K562 (cell line): Measurements from ENCODE around the gene APC. TPM values are rescaled to one million over a fixed set of nuclear protein-coding genes. Genes with fewer than 3 reads are reported as not detected.

Source experiments
- CHD1 ChIP-seq: fragments of 200-600 bp; sonication (generic); IDR thresholded peaks from one replicate; pipeline ENCODE4 v1.6.1; 2012; ENCODE audit warnings: mild to moderate bottlenecking, moderate library complexity, low read length, inconsistent platforms
- DMBX1 ChIP-seq: fragments of 250-450 bp; sonication (Bioruptor Pico); IDR thresholded peaks from 2 replicates; pipeline ENCODE4 v1.8.0; 2022; ENCODE audit warnings: inconsistent platforms, mild to moderate bottlenecking, moderate library complexity, borderline replicate concordance
- FOXK1 ChIP-seq: sonication (generic); formaldehyde crosslinking; IDR thresholded peaks from 2 replicates; pipeline ENCODE4 v1.8.0; 2022; ENCODE audit warnings: missing genetic modification reagents, mild to moderate bottlenecking, borderline replicate concordance
- MAFF ChIP-seq: IDR thresholded peaks from 2 replicates; pipeline ENCODE4 v1.6.1; 2012; ENCODE audit warnings: low read length, improper control_type of control experiment
- MAFG ChIP-seq: fragments of 450-650 bp; conservative IDR thresholded peaks from 2 replicates; pipeline ENCODE4 v1.6.1; 2016; ENCODE audit warnings: missing genetic modification characterization, missing compliant biosample characterization
- MXI1 ChIP-seq: IDR thresholded peaks from 2 replicates; pipeline ENCODE4 v1.6.1; 2011; ENCODE audit warnings: low read depth, mild to moderate bottlenecking, improper control_type of control experiment, low read length
- NR3C1 ChIP-seq: sonication (generic); formaldehyde crosslinking; IDR thresholded peaks from 2 replicates; pipeline ENCODE4 v1.8.1; 2022; ENCODE audit warnings: missing genetic modification reagents
- POLR2B ChIP-seq: fragments of 450-650 bp; IDR thresholded peaks from 2 replicates; pipeline ENCODE4 v1.6.1; 2018; ENCODE audit warnings: low read depth; ENCODE audit not compliant: partially characterized antibody
- PRPF4 ChIP-seq: fragments of 200-400 bp; formaldehyde crosslinking; IDR thresholded peaks from one replicate; pipeline ENCODE4 v1.6.1; 2017; ENCODE audit warnings: low read length, low read depth, mild to moderate bottlenecking; ENCODE audit not compliant: insufficient read depth, poor library complexity, severe bottlenecking
- PTBP1 ChIP-seq: fragments of 200-400 bp; formaldehyde crosslinking; IDR thresholded peaks from 2 replicates; pipeline ENCODE4 v1.6.1; 2017; ENCODE audit warnings: low read depth, low read length
- PTTG1 ChIP-seq: fragments of 450-650 bp; IDR thresholded peaks from 2 replicates; pipeline ENCODE4 v1.6.1; 2016; ENCODE audit warnings: low read depth, mild to moderate bottlenecking, missing genetic modification characterization, missing compliant biosample characterization
- RBFOX2 ChIP-seq: fragments of 200-400 bp; formaldehyde crosslinking; IDR thresholded peaks from 2 replicates; pipeline ENCODE4 v1.6.1; 2017; ENCODE audit warnings: low read depth, mild to moderate bottlenecking, low read length, moderate library complexity
- RBM39 ChIP-seq: fragments of 200-400 bp; formaldehyde crosslinking; optimal IDR thresholded peaks from 2 replicates; pipeline ENCODE3; 2018; ENCODE audit warnings: low read depth, low read length
- SMAD4 ChIP-seq: fragments of 250-450 bp; sonication (Bioruptor Pico); conservative IDR thresholded peaks from 2 replicates; pipeline ENCODE4 v1.8.0; 2021; ENCODE audit warnings: inconsistent platforms, mild to moderate bottlenecking, moderate library complexity
- TGIF2 ChIP-seq: sonication (generic); formaldehyde crosslinking; IDR thresholded peaks from 2 replicates; pipeline ENCODE4 v1.8.1; 2022; ENCODE audit warnings: mild to moderate bottlenecking, missing genetic modification reagents, moderate library complexity
- ZC3H8 ChIP-seq: fragments of 450-650 bp; IDR thresholded peaks from 2 replicates; pipeline ENCODE4 v1.6.1; 2017
- ZNF57 ChIP-seq: fragments of 450-650 bp; formaldehyde crosslinking; IDR thresholded peaks from 2 replicates; pipeline ENCODE4 v1.4.0; 2020; ENCODE audit warnings: mild to moderate bottlenecking, moderate library complexity
- polyA plus RNA-seq, 8 experiments: library from polyadenylated mRNA; depleted of rRNA in 4 of 8; stranded (reverse) in 5 of 8; unstranded in 3 of 8; fragments of >200 nt; fragmentation: Nextera tagmentation in 2 of 8; fragmentation: Illumina TruSeq in 1 of 8; extraction: Ambion mirVana in 2 of 8; extraction: Trizol in 1 of 8; gene quantifications; 2 replicates each; pipeline versions ENCODE4 v1.2.1 to v1.2.3, GENCODE V29; 2011 to 2014; ENCODE audit warnings: inconsistent platforms in 1 of 8, missing spikeins in 1 of 8
- total RNA-seq, 7 experiments: library from RNA; depleted of rRNA in 6 of 7; stranded (reverse); fragments of >200 nt in 6 of 7; fragmentation: Illumina TruSeq in 2 of 7; extraction: Trizol in 2 of 7; gene quantifications; 2 replicates each; pipeline versions ENCODE4 v1.2.1 to v1.2.3, GENCODE V29; 2011 to 2021; ENCODE audit warnings: low replicate concordance in 1 of 7
- TF ChIP-seq, protein P1 (sequence below): fragments of 450-650 bp; IDR thresholded peaks from 2 replicates; pipeline ENCODE4 v1.6.1; 2016
- TF ChIP-seq, protein P2 (sequence below): sonication (generic); formaldehyde crosslinking; IDR thresholded peaks from 2 replicates; pipeline ENCODE4 v1.8.0; 2022; ENCODE audit warnings: mild to moderate bottlenecking, low read depth, missing genetic modification reagents
- TF ChIP-seq, protein P3 (sequence below): sonication (generic); formaldehyde crosslinking; IDR thresholded peaks from 2 replicates; pipeline ENCODE4 v1.8.1; 2023; ENCODE audit warnings: mild to moderate bottlenecking, missing genetic modification reagents

The APC gene
- total and polyA plus RNA-seq, 9 of the 15 experiments (the other 6 are each of a cell fraction or from before 2014, with no cell fraction given): 5.7 to 29.5 (median 15.4) TPM

DNA sequence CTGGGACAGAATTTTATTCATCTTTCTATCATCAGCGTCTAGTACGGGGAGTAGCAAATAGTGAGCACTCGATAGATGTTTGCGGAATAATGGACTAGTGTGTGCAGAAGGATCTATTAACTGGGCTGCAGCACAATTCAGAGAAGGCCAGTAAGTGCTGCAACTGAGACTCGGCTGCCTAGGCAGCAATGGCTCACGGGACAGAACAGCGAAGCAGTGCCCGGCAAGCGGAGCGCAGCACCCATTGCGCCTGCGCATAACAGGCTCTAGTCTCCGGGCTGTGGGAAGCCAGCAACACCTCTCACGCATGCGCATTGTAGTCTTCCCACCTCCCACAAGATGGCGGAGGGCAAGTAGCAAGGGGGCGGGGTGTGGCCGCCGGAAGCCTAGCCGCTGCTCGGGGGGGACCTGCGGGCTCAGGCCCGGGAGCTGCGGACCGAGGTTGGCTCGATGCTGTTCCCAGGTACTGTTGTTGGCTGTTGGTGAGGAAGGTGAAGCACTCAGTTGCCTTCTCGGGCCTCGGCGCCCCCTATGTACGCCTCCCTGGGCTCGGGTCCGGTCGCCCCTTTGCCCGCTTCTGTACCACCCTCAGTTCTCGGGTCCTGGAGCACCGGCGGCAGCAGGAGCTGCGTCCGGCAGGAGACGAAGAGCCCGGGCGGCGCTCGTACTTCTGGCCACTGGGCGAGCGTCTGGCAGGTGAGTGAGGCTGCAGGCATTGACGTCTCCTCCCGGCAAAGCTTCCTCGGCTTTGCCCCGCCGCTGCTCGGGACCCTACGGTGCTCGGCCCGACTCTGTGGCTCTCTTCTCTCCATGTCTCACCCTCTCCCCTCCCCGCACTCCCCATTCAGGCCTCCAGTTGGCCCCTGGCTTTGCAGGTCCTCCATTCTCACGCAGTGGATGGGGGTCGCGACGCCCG lies 30.2 kb upstream of the APC start (continued):
- TF ChIP-seq DMBX1 (CRISPR knock-in tag) (peak; percentile 63), MXI1 (no peak), PTTG1 (no peak), CHD1 (peak; percentile 71), SMAD4 (CRISPR knock-in tag) (peak; percentile 58; the same call in 1 of the 2 replicates), RBM39 (no peak), FOXK1 (CRISPR knock-in tag) (no peak), RBFOX2 (peak; percentile 92), POLR2B (peak; percentile 98), TGIF2 (CRISPR knock-in tag) (no peak), ZNF57 (CRISPR knock-in tag) (no peak), MAFF (no peak), NR3C1 (no peak), PTBP1 (no peak), MAFG (no peak), ZC3H8 (no peak), PRPF4 (no peak)
- TF ChIP-seq, protein P1, sequence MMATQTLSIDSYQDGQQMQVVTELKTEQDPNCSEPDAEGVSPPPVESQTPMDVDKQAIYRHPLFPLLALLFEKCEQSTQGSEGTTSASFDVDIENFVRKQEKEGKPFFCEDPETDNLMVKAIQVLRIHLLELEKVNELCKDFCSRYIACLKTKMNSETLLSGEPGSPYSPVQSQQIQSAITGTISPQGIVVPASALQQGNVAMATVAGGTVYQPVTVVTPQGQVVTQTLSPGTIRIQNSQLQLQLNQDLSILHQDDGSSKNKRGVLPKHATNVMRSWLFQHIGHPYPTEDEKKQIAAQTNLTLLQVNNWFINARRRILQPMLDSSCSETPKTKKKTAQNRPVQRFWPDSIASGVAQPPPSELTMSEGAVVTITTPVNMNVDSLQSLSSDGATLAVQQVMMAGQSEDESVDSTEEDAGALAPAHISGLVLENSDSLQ: no peak
- TF ChIP-seq, protein P2, sequence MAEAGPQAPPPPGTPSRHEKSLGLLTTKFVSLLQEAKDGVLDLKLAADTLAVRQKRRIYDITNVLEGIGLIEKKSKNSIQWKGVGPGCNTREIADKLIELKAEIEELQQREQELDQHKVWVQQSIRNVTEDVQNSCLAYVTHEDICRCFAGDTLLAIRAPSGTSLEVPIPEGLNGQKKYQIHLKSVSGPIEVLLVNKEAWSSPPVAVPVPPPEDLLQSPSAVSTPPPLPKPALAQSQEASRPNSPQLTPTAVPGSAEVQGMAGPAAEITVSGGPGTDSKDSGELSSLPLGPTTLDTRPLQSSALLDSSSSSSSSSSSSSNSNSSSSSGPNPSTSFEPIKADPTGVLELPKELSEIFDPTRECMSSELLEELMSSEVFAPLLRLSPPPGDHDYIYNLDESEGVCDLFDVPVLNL (CRISPR knock-in tag): 0 out of 2 replicates have a peak, but pooled peaks have one; percentile 9
- TF ChIP-seq, protein P3, sequence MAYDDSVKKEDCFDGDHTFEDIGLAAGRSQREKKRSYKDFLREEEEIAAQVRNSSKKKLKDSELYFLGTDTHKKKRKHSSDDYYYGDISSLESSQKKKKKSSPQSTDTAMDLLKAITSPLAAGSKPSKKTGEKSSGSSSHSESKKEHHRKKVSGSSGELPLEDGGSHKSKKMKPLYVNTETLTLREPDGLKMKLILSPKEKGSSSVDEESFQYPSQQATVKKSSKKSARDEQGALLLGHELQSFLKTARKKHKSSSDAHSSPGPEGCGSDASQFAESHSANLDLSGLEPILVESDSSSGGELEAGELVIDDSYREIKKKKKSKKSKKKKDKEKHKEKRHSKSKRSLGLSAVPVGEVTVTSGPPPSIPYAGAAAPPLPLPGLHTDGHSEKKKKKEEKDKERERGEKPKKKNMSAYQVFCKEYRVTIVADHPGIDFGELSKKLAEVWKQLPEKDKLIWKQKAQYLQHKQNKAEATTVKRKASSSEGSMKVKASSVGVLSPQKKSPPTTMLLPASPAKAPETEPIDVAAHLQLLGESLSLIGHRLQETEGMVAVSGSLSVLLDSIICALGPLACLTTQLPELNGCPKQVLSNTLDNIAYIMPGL: peak; percentile 84; the same call in 1 of the 2 replicates
